ENCODE data around the gene ICE2.

- no peak for TF ChIP-seq CTCF (IDR thresholded peaks at IDR 0.05 in 4 of 5, conservative IDR thresholded peaks at IDR 0.05 in 1 of 5)
- no peak for TF ChIP-seq POLR2A (IDR thresholded peaks at IDR 0.05)
Observed at GRCh38 chr15:60392986-60393790, 85.8 kb downstream of the ICE2 start.
